ENCODE data around the gene FHIT. TPM values are rescaled to one million over a fixed set of nuclear protein-coding genes. Genes with fewer than 3 reads are reported as not detected.
"Not testable (repeated sequence)": the region's sequence is repeated elsewhere in the genome, so short reads cannot be mapped to it uniquely, and the experiment has no call there.

FHIT gene
- total RNA-seq, 4 donors from 2014 or later = 3.5 to 17.0 (median 16.7) TPM

DNA sequence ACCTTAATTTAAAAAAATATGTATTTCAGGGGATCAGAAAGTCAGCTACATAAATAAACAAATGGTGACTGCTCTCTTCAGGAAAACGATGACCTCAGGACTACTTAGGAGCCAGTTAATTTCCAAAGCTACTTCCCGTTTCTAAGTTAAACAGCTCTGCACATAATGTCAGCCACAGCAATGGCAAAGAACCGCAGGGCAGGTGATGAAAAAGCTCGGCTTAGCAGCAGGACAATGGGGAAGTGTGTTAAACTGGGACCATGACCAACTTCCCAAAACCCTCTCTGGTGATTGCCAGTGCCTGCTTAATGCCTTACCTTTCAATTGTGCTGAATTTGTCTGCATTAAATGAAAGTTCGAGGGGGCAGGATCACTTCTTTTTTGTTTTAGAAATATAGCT is 258.9 kb downstream of the FHIT start:
- TF ChIP-seq, protein P1, sequence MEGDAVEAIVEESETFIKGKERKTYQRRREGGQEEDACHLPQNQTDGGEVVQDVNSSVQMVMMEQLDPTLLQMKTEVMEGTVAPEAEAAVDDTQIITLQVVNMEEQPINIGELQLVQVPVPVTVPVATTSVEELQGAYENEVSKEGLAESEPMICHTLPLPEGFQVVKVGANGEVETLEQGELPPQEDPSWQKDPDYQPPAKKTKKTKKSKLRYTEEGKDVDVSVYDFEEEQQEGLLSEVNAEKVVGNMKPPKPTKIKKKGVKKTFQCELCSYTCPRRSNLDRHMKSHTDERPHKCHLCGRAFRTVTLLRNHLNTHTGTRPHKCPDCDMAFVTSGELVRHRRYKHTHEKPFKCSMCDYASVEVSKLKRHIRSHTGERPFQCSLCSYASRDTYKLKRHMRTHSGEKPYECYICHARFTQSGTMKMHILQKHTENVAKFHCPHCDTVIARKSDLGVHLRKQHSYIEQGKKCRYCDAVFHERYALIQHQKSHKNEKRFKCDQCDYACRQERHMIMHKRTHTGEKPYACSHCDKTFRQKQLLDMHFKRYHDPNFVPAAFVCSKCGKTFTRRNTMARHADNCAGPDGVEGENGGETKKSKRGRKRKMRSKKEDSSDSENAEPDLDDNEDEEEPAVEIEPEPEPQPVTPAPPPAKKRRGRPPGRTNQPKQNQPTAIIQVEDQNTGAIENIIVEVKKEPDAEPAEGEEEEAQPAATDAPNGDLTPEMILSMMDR (IDR thresholded peaks at IDR 0.05) = no peak
- no peak for TF ChIP-seq POLR2A (IDR thresholded peaks at IDR 0.05)
- Histone ChIP-seq H3K27me3 (no peaks in the 10 kb centered on the region), H3K27ac (no peak overlapping the region), H3K4me1 (no peaks in the 10 kb centered on the region), H3K9me3 (no peaks in the 10 kb centered on the region), H3K36me3 (no peaks in the 10 kb centered on the region), H3K4me3 (no peak overlapping the region)
- peak in 1 of 3 donors; percentile 45 for DNase-seq

DNA sequence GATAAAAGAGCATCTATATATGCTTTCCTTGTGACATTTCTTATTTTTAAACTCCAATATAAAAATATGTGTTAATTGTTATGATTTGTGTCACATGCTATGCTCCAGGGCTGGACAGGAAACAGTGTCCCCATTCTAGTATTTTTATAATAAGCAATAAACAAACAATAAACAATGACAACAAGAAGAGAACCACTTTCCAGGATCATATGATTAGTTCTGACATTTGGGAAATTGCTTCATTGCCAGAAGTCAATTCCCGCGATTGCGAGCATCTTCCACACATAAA is 260.9 kb downstream of the FHIT start:
- Histone ChIP-seq H3K9me3 (no peaks in the 10 kb centered on the region), H3K27me3 (no peaks in the 10 kb centered on the region), H3K4me3 (no peak overlapping the region), H3K27ac (no peak overlapping the region), H3K4me1 (no peaks in the 10 kb centered on the region), H3K36me3 (no peaks in the 10 kb centered on the region)
- no peak for DNase-seq
- TF ChIP-seq, protein P1 (IDR thresholded peaks at IDR 0.05) = no peak
- no peak for TF ChIP-seq POLR2A (IDR thresholded peaks at IDR 0.05)

DNA sequence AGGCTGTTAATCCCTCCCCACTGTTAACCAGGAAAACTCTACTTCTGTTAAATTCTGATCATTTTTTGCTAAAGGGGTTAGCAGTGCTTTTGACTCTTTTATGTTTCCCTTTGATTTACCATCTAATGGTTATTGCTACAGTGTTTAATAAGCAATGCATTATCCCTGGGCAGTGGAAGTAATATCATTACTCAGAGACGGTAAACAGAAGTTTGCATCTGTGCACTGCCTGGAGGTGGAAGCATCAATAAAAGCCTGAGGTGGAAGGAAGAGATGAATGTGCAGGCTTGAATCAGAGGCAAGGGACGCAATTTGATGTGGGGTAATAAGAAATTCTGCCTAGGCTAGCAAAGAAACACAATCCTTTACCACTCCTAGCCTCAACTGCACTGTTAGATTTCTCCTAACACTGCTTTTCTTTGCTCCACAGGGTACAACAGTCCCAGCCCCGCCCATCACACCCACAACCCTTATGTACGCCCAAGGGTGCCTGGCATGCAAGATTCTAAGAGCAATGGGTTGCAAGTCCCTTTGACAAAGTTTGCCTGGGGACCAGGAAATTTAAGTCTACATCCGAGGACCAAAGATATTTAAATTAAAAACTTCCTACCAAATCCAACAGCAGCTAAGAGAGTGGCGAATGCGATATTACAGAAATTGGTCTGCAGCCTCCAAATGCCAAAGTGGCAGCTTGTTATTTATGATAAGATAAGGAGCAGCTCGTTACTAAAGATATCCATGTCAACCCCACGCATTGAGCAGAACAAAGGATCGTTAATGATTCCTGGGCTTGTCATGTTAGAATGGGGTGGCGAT is 261.4 kb downstream of the FHIT start:
- Histone ChIP-seq H3K4me3 (no peak overlapping the region), H3K4me1 (no peaks in the 10 kb centered on the region), H3K9me3 (no peaks in the 10 kb centered on the region), H3K27me3 (no peaks in the 10 kb centered on the region), H3K36me3 (no peaks in the 10 kb centered on the region), H3K27ac (no peak overlapping the region)
- DNase-seq = no peak
- TF ChIP-seq, protein P1 (IDR thresholded peaks at IDR 0.05) = no peak

DNA sequence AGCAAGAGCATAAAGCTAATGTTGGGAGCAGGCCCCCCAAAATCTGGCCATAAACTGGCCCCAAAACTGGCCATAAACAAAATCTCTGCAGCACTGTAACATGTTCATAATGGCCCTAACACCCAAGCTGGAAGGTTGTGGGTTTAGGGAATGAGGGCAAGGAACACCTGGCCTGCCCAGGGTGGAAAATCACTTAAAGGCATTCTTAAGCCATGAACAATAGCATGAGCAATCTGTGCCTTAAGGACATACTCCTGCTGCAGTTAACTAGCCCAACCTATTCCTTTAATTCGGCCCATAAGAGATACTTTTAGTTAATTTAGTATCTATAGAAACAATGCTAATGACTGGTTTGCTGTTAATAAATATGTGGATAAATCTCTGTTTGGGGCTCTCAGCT is 264.1 kb downstream of the FHIT start:
- H3K4me1 ChIP-seq, H3K36me3 ChIP-seq, DNase-seq, H3K4me3 ChIP-seq, H3K9me3 ChIP-seq, H3K27me3 ChIP-seq, H3K27ac ChIP-seq: not testable (repeated sequence)

DNA sequence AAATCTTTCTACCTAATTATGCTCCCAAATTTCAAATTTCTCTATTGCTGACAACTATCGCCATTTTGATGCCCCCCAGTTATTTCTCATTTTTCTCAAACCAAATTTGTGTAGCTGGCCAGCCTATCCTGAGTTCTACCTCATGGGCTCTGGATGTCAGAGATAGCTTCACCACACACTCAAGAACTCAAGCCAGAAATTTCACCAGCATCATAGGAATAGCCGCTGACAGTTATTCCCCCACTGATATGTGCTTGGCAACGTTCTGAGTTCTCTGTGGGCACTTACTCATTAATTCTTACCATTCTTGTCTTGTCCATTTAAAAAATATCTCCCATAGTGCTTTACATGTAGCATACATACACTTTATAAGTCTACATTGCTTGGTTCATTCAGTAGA is 264.7 kb downstream of the FHIT start:
- Histone ChIP-seq H3K9me3 (no peaks in the 10 kb centered on the region), H3K36me3 (no peaks in the 10 kb centered on the region), H3K4me3 (no peak overlapping the region), H3K27ac (no peak overlapping the region), H3K27me3 (no peaks in the 10 kb centered on the region), H3K4me1 (no peaks in the 10 kb centered on the region)
- TF ChIP-seq, protein P1 (IDR thresholded peaks at IDR 0.05) = no peak
- TF ChIP-seq POLR2A (IDR thresholded peaks at IDR 0.05) = no peak
- DNase-seq = no peak

DNA sequence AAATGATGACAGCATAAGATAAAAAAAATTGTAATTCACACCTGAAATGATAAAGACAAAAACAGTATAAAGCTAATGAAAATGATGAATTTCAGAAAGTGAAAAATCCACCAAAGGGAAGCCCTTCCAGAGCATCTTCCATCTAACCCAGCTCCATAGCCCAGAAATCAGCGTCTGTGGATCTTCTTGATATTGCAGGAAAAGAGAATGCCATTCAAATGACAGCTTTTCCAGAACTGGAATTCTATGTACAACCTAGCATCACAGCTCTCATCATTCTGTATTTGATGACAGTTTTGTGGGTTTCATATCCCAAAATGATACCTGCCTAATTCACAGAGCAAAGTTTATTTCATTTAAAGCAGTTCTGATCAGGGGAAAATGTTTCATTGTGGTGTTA is 267.3 kb downstream of the FHIT start:
- no peak for DNase-seq
- H3K36me3 ChIP-seq = no peaks in the 10 kb centered on the region
- H3K4me1 ChIP-seq = no peaks in the 10 kb centered on the region
- H3K4me3 ChIP-seq = no peak overlapping the region
- no peaks in the 10 kb centered on the region for H3K9me3 ChIP-seq
- no peak overlapping the region for H3K27ac ChIP-seq
- H3K27me3 ChIP-seq = no peaks in the 10 kb centered on the region
- no peak for TF ChIP-seq POLR2A (IDR thresholded peaks at IDR 0.05)
- TF ChIP-seq, protein P1 (IDR thresholded peaks at IDR 0.05) = no peak

All from Peyer's patch (tissue), 4 donors.